Muscle of leg (tissue), 11 donors: ENCODE data around the gene ISG20L2. TPM values are rescaled to one million over a fixed set of nuclear protein-coding genes. Genes with fewer than 3 reads are reported as not detected.

Source experiments
- DNase-seq: peaks from one replicate; pipeline ENCODE4 v3.0.0; 2013
- H3K27ac ChIP-seq: one replicate; pipeline ENCODE4 v1.5.1; 2013; ENCODE audit warnings: mild to moderate bottlenecking, low read length, control low read depth
- H3K27me3 ChIP-seq: one replicate; pipeline ENCODE4 v1.6.1; 2013; ENCODE audit warnings: low read length; ENCODE audit not compliant: control insufficient read depth, insufficient read depth
- H3K36me3 ChIP-seq: one replicate; pipeline ENCODE4 v1.6.1; 2013; ENCODE audit warnings: low read length; ENCODE audit not compliant: control insufficient read depth, insufficient read depth
- H3K4me1 ChIP-seq: one replicate; pipeline ENCODE4 v1.6.1; 2013; ENCODE audit warnings: low read length; ENCODE audit not compliant: control insufficient read depth, insufficient read depth
- H3K4me3 ChIP-seq: one replicate; pipeline ENCODE4 v1.5.1; 2013; ENCODE audit warnings: low read length, control low read depth
- H3K9me3 ChIP-seq: replicated peaks from 2 replicates; pipeline ENCODE4 v1.6.1; 2013; ENCODE audit warnings: low read depth, low read length; ENCODE audit not compliant: control insufficient read depth
- WGBS: methylation state at CpG from one replicate; pipeline ENCODE4 v1.1.5; 2013; ENCODE audit warnings: missing lambda C conversion rate; ENCODE audit not compliant: insufficient coverage; 5-methylcytosine and 5-hydroxymethylcytosine counted together
- polyA plus RNA-seq, 8 donors: library from polyadenylated mRNA; unstranded; fragments of 120-200 nt; gene quantifications; one replicate each; pipeline versions ENCODE4 v1.2.1 to v1.2.3, GENCODE V29; 2013; ENCODE audit warnings: inconsistent platforms in 1 of 8, low replicate concordance in 1 of 8; ENCODE audit not compliant: insufficient read length in 8 of 8, insufficient read depth in 1 of 8
- total RNA-seq: library from RNA; stranded (reverse); fragments of 120-200 nt; gene quantifications from one replicate; pipeline ENCODE4 v1.2.4, GENCODE V29; 2013

Gene ISG20L2
- total and polyA plus RNA-seq, 9 donors, result 14.0 to 29.4 (median 24.3) TPM

DNA sequence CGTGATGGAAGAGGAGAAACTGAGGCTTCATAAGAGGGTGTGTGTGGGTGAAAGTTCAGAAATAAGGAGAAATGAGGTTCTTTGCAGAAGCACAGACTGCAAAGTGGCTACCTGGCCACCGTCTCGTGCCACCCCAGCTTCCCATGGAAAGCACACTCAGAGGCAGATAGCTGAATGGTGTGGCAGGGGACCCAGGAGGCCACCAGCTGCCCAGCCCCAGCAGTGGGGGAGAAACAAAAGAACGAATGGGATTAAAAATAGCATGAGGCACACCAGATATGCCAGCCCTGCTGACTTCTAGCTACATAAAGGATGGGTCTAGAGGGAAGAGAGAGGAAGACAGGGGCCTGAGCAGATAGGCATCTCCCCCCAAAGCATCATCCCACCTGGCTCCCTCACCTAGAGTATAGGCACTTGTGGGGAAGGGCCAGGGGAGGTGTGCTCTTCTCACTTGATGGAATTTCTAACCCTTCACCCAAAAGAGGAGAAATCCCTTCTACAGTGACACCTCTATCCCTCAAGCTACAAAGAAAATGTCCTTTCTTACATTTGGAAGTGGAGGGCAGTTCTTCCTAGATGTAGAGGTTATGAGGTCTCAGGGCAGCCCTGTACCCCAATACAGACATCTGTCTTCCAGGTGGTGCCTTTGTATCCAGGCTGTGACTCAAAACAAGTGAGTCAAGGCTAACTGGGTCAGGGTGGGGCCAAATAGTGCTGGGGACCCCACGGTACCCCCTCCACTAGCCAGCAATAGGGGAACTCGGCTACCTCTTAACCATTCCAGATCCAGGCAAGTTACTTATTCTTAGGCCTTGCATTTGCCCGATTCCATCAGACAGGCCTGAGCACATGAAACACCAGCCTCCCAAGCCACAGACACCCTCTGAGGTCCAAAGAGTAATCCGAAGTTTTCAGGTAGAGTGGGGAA lies 19.4 kb upstream of the ISG20L2 start:
- H3K4me1 ChIP-seq, result peaks cover 55% of the 10 kb centered on the region
- H3K27ac ChIP-seq, result peak overlapping the region; percentile 100
- H3K36me3 ChIP-seq, result peaks cover 29% of the 10 kb centered on the region
- peak overlapping the region; percentile 86 for H3K4me3 ChIP-seq
- H3K27me3 ChIP-seq, result no peaks in the 10 kb centered on the region
- peak; percentile 51 for DNase-seq
- no peaks in the 10 kb centered on the region for H3K9me3 ChIP-seq
- WGBS, result 28% methylated on average over 2 of the region's 8 CpGs

DNA sequence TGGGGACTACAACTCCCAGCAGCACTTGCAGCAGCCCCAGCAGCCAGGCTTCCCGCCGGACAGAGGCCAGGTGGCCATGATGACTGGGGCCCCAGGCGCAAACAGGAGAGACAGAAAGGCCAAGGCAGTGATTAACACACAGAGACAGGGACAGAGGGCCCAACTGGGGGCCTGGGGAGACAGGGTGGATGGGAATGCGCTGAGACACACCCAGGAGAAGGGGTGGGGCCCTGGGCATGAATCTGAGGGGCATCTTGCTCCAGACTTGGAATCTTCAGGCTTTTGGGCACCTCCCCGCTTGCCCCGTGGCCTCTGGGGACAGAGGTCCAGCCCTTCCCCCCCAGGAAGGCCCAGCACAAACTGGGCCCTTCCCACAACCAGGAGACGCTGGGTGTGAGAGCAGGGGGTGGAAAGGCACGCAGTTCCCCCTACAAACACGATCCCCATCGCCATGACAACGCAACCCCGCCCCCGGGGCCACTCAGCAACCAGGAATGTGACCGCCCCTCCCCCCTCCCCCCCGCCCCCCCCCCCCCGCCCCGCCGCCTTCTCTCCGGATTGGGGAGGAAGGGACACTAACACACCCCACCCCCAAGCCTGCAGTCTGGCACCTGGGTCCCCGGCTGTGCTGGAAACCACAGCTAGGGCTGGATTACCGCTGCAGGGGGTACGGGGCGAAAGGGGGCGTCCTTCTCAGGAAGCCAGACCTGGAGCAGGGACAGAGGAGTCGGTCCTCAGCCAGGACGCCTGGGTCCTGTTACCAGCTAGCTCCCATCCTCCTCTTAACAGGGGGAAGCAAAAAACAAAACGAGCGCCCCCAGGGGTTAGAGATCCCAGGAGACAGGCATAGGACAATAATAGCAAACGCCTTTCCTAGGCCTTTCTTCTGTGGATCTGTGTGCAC lies 18.4 kb upstream of the ISG20L2 start:
- Histone ChIP-seq H3K27ac (peak overlapping the region; percentile 100), H3K9me3 (no peaks in the 10 kb centered on the region), H3K4me3 (peak overlapping the region; percentile 86), H3K27me3 (no peaks in the 10 kb centered on the region), H3K4me1 (peaks cover 51% of the 10 kb centered on the region), H3K36me3 (peaks cover 39% of the 10 kb centered on the region)
- peak; percentile 97 for DNase-seq
- 2% methylated on average over 13 of the region's 29 CpGs for WGBS

DNA sequence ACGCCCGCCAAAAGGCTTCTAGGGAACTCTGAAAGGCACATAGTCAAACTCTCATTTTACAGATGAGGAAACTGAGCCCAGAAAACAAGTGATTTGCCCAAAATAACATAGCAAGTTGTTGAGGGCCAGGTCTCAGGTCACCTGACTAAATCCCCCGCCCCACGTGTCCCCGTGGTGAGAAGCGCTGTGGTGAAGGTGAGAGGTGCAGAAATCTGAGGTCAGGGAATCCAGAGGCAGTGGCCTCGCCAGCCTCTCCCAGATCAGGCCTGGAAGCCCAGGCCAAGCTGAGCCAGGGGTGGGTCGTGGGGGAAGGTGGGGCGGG lies 17.8 kb upstream of the ISG20L2 start:
- Histone ChIP-seq H3K4me1 (peaks cover 56% of the 10 kb centered on the region), H3K27ac (peak overlapping the region; percentile 100), H3K4me3 (peak overlapping the region; percentile 86), H3K27me3 (no peaks in the 10 kb centered on the region), H3K36me3 (peaks cover 44% of the 10 kb centered on the region), H3K9me3 (no peaks in the 10 kb centered on the region)
- 26% methylated on average over 4 of the region's 9 CpGs for WGBS
- DNase-seq, result no peak

GRCh38 chr1:156745881-156746280 lies 17.3 kb upstream of the ISG20L2 start:
- no peaks in the 10 kb centered on the region for H3K27me3 ChIP-seq
- no peak overlapping the region for H3K4me3 ChIP-seq
- H3K4me1 ChIP-seq, result peaks cover 57% of the 10 kb centered on the region
- H3K36me3 ChIP-seq, result peaks cover 44% of the 10 kb centered on the region
- peak overlapping the region; percentile 100 for H3K27ac ChIP-seq
- 86% methylated on average over 2 of the region's 3 CpGs for WGBS
- H3K9me3 ChIP-seq, result no peaks in the 10 kb centered on the region
- no peak for DNase-seq

DNA sequence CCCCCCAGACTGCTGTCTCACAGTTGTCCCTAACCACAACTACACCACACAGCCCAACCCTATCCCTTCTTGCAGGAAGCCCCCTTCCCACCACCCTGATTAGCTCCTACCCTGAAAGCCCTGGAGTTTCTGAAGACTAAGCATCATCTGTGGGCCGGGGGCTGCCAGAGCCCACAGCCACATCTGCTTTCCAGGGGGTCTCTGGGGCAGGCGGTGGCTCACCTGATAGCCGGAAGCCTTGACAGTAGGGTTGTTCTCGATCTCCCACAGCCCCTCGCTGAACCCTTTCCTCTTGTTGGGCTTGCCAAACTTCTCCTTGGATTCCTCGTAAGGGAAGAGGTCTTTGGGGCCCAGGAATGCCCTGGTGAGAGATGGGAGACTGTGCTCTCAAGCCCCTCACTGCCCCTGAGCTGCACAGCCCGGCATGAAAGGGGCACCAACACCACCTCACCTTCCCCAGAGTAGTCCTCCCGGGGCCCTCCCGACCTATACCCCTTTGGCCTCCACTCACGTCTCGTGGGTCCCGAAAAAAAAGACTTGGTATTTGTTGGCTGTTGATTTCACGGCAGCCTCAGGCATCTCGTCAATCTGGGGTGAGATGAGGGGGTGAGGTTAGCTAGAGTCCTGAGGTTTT lies 16.3 kb upstream of the ISG20L2 start:
- DNase-seq, result no peak
- peaks cover 53% of the 10 kb centered on the region for H3K4me1 ChIP-seq
- peaks cover 44% of the 10 kb centered on the region for H3K36me3 ChIP-seq
- H3K27ac ChIP-seq, result no peak overlapping the region
- H3K9me3 ChIP-seq, result no peaks in the 10 kb centered on the region
- no peak overlapping the region for H3K4me3 ChIP-seq
- no peaks in the 10 kb centered on the region for H3K27me3 ChIP-seq
- 98% methylated on average over 5 of the region's 14 CpGs for WGBS

GRCh38 chr1:156744344-156744743 lies 15.8 kb upstream of the ISG20L2 start:
- Histone ChIP-seq H3K9me3 (no peaks in the 10 kb centered on the region), H3K36me3 (peaks cover 40% of the 10 kb centered on the region), H3K4me3 (no peak overlapping the region), H3K4me1 (peaks cover 52% of the 10 kb centered on the region), H3K27ac (no peak overlapping the region), H3K27me3 (no peaks in the 10 kb centered on the region)
- no CpG with 5 or more reads among the region's 12 CpGs for WGBS
- no peak for DNase-seq

DNA sequence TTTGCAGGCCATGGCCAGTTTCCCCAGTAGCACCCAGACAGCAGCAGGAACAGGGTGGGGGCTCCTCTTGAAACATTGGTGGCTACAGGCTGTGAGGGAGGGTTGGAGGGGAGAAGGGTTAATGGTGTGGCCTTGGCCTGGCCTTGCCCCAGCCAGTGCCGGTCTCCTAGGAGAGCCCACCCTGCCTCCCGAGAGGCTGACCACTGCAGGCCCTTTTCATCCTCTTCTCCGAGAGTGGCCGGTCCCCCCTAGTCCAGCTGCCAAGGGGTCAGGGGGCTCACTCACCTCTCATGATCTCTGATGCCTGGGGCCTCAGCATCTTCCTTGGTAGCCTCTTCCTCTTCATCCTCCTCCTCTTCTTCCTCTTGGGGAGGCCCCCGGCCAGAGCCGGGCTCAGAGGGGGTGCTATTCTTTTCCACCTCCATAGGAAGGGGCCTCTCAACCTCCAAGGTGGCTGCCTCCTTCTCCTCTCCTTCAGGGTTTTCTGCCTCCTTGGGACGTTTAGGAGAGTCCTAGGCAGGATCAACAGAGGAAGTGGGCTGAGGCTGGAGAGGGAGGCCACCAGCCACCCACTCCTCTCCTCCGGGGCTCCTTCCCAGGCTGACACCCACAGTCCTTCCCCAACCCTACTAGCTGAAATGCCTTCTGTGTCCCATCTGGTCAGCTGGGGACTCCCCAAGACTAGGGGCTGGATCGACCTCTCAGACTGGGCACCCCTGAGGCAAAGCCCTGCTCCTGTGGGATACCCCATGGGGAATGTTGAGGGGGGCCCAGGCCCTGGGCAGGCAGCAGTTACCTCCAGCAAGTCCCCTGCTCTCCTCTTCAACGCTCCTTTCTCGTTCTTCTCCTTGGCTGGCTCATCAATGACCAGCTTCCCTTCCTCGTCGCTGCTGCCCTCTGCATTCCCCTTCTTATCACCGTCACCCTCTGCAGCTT lies 15.1 kb upstream of the ISG20L2 start:
- Histone ChIP-seq H3K4me1 (peaks cover 45% of the 10 kb centered on the region), H3K36me3 (peaks cover 43% of the 10 kb centered on the region), H3K4me3 (no peak overlapping the region), H3K27ac (no peak overlapping the region), H3K9me3 (no peaks in the 10 kb centered on the region), H3K27me3 (no peaks in the 10 kb centered on the region)
- 83% methylated on average over 9 of the region's 14 CpGs for whole genome bisulfite sequencing
- DNase-seq, result no peak

- H3K27ac ChIP-seq, result no peak overlapping the region
- 100% methylated on average over 1 of the region's 4 CpGs for WGBS
Measured at GRCh38 chr1:156742801-156743200, 14.2 kb upstream of the ISG20L2 start.

DNA sequence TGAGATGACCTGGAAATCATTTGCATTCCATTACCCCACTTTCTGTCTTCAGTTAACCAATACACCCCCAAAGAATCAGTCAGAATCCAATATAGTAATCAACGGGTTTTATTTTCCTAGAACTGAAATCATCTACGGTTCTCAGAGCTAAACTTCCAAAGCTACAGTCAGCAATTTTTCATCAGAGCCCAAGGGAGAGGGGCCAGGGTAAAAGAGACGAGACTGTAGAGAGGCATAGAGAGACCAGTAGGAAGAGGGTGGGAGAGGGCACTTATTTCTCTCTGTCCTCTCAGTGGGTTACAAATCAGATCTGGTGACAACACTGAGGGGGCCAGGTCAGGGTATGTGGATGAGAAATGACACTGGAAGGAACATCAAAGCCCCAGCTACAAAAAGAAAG lies 13.5 kb upstream of the ISG20L2 start:
- no peak for DNase-seq
- H3K27ac ChIP-seq, result peak overlapping the region; percentile 90
- 86% methylated on average over 1 of the region's 3 CpGs for WGBS
- no peak overlapping the region for H3K4me3 ChIP-seq
- no peaks in the 10 kb centered on the region for H3K9me3 ChIP-seq
- peaks cover 30% of the 10 kb centered on the region for H3K4me1 ChIP-seq
- H3K36me3 ChIP-seq, result peaks cover 59% of the 10 kb centered on the region
- no peaks in the 10 kb centered on the region for H3K27me3 ChIP-seq

More at GRCh38 chr1:156742801-156743200, 14.2 kb upstream of the ISG20L2 start:
- Histone ChIP-seq H3K4me1 (peaks cover 37% of the 10 kb centered on the region), H3K4me3 (no peak overlapping the region), H3K27me3 (no peaks in the 10 kb centered on the region), H3K36me3 (peaks cover 51% of the 10 kb centered on the region), H3K9me3 (no peaks in the 10 kb centered on the region)
- DNase-seq, result no peak
